C4-2B (cell line): ENCODE data around the gene SIK1.
"Not testable (repeated sequence)": the region's sequence is repeated elsewhere in the genome, so short reads cannot be mapped to it uniquely, and the experiment has no call there.

Experiments
- CTCF ChIP-seq: fragments of 450-650 bp; conservative IDR thresholded peaks from 2 replicates; pipeline ENCODE4 v1.5.1; 2017; ENCODE audit warnings: mild to moderate bottlenecking
- ZFX ChIP-seq: fragments of 450-650 bp; IDR thresholded peaks from 2 replicates; pipeline ENCODE4 v1.6.1; 2017

- TF ChIP-seq CTCF, ZFX: not testable (repeated sequence)
These were observed 4.0 kb upstream of the SIK1 start for GRCh38 chr21:43430830-43431416.
